ENCODE data around the gene PLCH2. TPM values are rescaled to one million over a fixed set of nuclear protein-coding genes. Genes with fewer than 3 reads are reported as not detected.
A peak's percentile ranks its signal among the peaks of the same experiment; 100 is the strongest.

Gene PLCH2
- total and polyA plus RNA-seq, 10 of the 15 experiments (the other 5 are each of a cell fraction or from before 2014, with no cell fraction given) = 0.03 to 0.73 (median 0.24) TPM; not detected in 3

GRCh38 chr1:2525920-2526823 lies 50.1 kb downstream of the PLCH2 start, which contains the start of gene PANK4 (continued):
- no peak for TF ChIP-seq PAX5 (IDR thresholded peaks at IDR 0.05; ENCODE audit: borderline replicate concordance, low read depth, low read length)
- no peak for TF ChIP-seq SMAD5 (IDR thresholded peaks at IDR 0.05; ENCODE audit: low read depth)
- TF ChIP-seq NR2F1 (conservative IDR thresholded peaks at IDR 0.05) = no peak; the same call in 1 of the 2 replicates
- no peak for TF ChIP-seq STAT3 (IDR thresholded peaks at IDR 0.05; ENCODE audit: low read depth, low read length)
- no peak; the same call in 1 of the 2 replicates for TF ChIP-seq ZBTB40 (IDR thresholded peaks at IDR 0.05; ENCODE audit: borderline replicate concordance)
- TF ChIP-seq LARP7 (IDR thresholded peaks at IDR 0.05) = peak; percentile 88
- TF ChIP-seq JUNB (IDR thresholded peaks at IDR 0.05) = no peak
- no peak for TF ChIP-seq BMI1 (IDR thresholded peaks at IDR 0.05; ENCODE audit: borderline replicate concordance)
- no peak for TF ChIP-seq CTCF (IDR thresholded peaks at IDR 0.05 in 2 of 3, conservative IDR thresholded peaks at IDR 0.05 in 1 of 3; ENCODE audit: control insufficient read depth in 2 of 3, extremely low read depth in 1 of 3, insufficient read depth in 1 of 3, low read depth in 3 of 3, low read length in 3 of 3)
- no peak for TF ChIP-seq IRF4 (IDR thresholded peaks at IDR 0.05; ENCODE audit: low read depth, low read length)
- TF ChIP-seq RB1 (IDR thresholded peaks at IDR 0.05; ENCODE audit: borderline replicate concordance) = no peak; the same call in 1 of the 2 replicates
- no peak for TF ChIP-seq SUZ12 (IDR thresholded peaks at IDR 0.05; ENCODE audit: unreplicated experiment)
- TF ChIP-seq CREB1 (IDR thresholded peaks at IDR 0.05; ENCODE audit: low read depth) = peak; percentile 49; the same call in 1 of the 2 replicates
- TF ChIP-seq SMARCA5 (IDR thresholded peaks at IDR 0.05) = 0 out of 2 replicates have a peak, but pooled peaks have one; percentile 38
- TF ChIP-seq NBN (IDR thresholded peaks at IDR 0.05) = no peak
- TF ChIP-seq E2F4 (IDR thresholded peaks at IDR 0.05; ENCODE audit: low read depth, low read length) = no peak
- no peak for TF ChIP-seq HDGF (IDR thresholded peaks at IDR 0.05)
- peak; percentile 85 for TF ChIP-seq CHD2 (IDR thresholded peaks at IDR 0.05; ENCODE audit: borderline replicate concordance, low read depth, low read length)
- TF ChIP-seq FOXM1 (IDR thresholded peaks at IDR 0.05; ENCODE audit: low read depth, low read length) = no peak
- no peak for TF ChIP-seq POLR2AphosphoS2 (IDR thresholded peaks at IDR 0.05; ENCODE audit: low read depth, low read length)
- no peak for TF ChIP-seq ZNF274 (IDR thresholded peaks at IDR 0.05; ENCODE audit: insufficient read depth, insufficient read length)
- no peak for TF ChIP-seq MAX (IDR thresholded peaks at IDR 0.05; ENCODE audit: low read depth, low read length)
- TF ChIP-seq ATF7 (IDR thresholded peaks at IDR 0.05; ENCODE audit: low read depth) = no peak
- TF ChIP-seq ZBED1 (IDR thresholded peaks at IDR 0.05; ENCODE audit: borderline replicate concordance) = no peak
- TF ChIP-seq MEF2A (IDR thresholded peaks at IDR 0.05; ENCODE audit: insufficient read depth, low read depth, low read length) = no peak
- no peak for TF ChIP-seq RAD51 (IDR thresholded peaks at IDR 0.05)

All from GM12878 (cell line).